Muscle of arm (tissue), 12 donors: Measurements from ENCODE around the gene PRIMA1. TPM values are rescaled to one million over a fixed set of nuclear protein-coding genes. Genes with fewer than 3 reads are reported as not detected.

Source experiments
- DNase-seq: peaks from one replicate; pipeline ENCODE4 v3.0.0-alpha.2; 2013
- polyA plus RNA-seq, 12 donors: library from polyadenylated mRNA; unstranded; fragments of 120-200 nt; gene quantifications; one replicate each; pipeline ENCODE4 v1.2.1, GENCODE V29; 2013; ENCODE audit not compliant: insufficient read length in 12 of 12

The PRIMA1 gene
- polyA plus RNA-seq, 12 donors = 2.0 to 7.5 (median 3.9) TPM; not detected in 1

DNA sequence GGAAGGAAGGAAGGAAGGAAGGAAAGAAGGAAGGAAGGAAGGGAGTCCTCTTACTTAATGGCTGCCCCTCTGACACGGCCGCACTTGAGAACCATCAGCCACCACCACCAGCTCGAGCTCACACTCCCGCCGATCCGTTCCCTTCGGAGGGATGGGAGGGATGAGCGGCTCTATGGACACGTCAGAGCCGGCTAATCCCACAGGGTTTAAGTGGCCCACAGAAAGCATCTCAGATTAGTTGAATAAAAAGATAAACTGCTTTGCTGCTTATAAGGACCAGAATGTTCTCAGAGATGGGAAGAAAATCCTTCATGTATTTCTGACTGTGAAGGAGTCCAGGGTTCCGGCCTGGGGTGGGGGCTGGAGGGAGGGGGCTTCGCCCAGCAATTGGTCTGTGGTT is 31.1 kb downstream of the PRIMA1 start:
- no peak for DNase-seq

- DNase-seq = no peak
Observed at GRCh38 chr14:93753647-93754046, 34.6 kb downstream of the PRIMA1 start.

DNA sequence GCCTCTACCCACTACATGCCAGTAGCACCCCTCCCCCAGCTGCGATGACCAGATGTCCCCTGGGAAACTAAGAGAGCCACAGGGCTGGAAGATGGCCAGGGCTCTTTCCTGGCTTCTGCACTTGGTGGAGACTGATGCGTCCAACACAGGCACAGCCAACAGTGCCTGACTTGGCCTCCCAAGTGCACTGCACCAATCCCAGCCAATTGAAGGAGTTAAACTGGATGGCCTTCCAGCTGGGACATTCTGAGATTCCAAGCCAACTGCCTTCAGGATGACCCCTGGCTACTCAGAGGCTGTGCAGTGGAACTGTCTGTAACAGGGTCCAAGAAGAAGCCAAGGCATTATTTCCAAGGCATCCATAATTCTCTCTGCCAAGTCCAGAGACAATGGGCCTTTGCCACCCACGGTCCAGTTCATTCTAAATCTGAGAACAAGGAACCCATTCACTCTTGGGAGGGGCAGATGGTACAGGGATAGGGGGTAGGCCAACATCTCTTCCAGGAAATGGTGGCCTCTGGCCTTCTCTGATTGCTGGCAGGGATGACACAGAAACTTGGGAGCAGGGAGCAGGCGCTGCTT is 35.2 kb downstream of the PRIMA1 start:
- DNase-seq = no peak

DNA sequence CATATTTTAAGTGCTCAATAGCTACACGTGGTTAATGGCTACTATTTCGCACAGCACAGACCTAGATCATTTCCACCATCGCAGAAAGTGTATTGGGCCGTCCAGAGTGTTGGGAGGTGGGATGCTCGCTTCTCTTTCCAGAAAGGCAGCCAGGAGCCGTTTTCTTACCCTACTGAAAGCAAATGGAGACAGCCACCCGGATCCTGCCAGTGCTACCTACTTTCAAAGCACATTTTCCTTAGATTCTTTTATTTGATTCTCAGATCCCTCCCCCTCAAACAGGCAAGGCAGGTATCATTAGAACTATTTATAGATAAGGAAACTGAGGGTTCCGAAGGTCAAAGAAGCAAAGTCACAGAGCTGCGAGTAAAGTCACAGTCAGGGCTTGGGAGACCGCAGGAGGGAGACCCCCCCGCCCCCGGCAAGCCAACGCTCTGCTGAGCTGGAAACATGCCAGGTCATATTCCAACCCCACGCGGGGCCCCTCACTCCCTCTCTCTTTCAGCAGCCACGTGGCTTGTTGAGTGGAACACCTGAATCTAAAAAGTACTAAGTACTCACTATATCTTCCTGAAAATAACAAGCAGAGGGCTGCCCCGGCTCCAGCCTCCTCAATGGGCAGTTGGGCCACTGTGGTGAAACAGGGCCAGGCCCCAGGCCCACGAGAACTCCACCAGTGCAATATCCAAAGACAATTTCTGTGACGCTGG is 36.2 kb downstream of the PRIMA1 start:
- DNase-seq = no peak

- DNase-seq = no peak
Observed at GRCh38 chr14:93749076-93749420, 39.2 kb downstream of the PRIMA1 start.

GRCh38 chr14:93748208-93749075 is 39.8 kb downstream of the PRIMA1 start:
- no peak for DNase-seq

GRCh38 chr14:93747560-93747959 is 40.7 kb downstream of the PRIMA1 start:
- no peak for DNase-seq

- DNase-seq = no peak
Observed at GRCh38 chr14:93747102-93747501, 41.2 kb downstream of the PRIMA1 start.

GRCh38 chr14:93745603-93746273 is 42.5 kb downstream of the PRIMA1 start:
- DNase-seq = no peak

GRCh38 chr14:93744876-93745275 is 43.4 kb downstream of the PRIMA1 start:
- no peak for DNase-seq

GRCh38 chr14:93744176-93744575 is 44.1 kb downstream of the PRIMA1 start:
- DNase-seq = no peak

DNA sequence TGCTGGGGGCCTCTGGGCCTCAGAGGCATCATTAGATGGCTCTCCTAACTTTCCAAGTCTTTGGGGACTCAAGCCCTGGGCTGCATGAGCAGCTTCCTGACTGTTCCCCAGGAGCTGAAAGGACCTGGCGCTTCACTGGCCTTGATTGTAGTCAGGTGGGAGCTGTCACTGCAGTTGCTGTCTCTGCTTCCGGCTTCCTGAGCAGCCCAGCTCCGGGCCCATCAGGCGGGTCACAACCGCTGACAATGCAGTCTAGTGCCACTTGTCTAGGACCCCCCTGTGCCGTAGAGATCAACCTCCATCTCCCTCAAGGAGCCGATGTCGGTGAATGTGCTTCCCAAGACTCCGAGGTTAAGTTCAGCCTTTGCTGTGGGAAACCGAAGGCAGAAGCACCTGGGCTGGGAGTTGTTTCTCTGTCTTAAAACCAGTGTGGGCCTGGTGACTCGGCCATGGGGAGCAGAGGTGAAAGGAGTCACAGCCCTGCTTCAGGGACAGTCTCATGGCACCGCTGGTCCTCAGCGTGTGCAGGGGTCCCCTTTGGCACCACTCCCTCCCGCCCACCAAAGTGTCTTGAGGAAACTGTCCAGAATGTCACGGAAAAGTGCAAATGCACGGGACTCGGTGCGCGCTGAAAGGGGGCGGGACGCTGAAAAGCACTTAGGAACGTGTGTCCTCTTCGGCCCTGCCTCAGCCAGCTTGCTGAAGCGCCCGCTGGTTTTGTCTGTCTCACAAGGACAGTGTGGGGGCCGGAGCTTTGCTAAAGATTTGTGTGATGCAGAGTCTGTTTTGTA is 44.8 kb downstream of the PRIMA1 start:
- no peak for DNase-seq

- DNase-seq = no peak
Observed at GRCh38 chr14:93742761-93743160, 45.5 kb downstream of the PRIMA1 start.

DNA sequence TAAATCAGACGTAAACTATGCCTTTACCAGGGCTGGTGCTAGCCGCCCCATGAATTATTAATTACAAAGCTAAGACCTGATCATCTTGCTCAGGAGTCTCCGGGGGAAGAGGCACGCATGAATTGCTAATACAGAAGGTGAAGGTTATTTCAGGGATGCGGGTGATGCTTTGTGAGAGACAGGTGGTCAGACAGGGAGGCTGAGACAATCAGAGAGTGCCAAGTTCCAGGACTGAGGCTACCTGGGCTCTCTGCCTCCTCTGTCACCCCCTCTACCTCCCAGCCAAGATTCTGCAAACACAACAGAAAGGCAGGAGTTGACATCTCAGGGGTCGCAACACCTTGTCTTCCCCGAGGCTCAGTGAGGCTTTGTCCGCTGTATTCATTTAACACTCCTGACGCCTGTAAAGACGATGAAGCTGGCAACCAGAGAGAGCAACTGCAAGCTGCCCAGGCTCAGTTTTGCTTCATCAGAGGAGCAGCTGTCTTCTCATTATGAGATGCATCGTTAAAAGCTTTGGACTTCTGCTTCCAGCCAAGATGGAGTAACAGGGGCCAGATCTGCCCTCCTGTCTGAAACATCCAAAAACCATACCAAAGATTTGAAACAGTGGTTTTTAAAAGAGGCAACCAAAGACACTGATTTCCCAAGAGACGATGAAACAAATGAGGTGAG is 46.6 kb downstream of the PRIMA1 start:
- no peak for DNase-seq

- no peak for DNase-seq
Observed at GRCh38 chr14:93737634-93738033, 50.7 kb downstream of the PRIMA1 start.

- DNase-seq = no peak
Observed at GRCh38 chr14:93736378-93737014, 51.8 kb downstream of the PRIMA1 start.

- no peak for DNase-seq
Observed at GRCh38 chr14:93735206-93735605, 53.1 kb downstream of the PRIMA1 start.

DNA sequence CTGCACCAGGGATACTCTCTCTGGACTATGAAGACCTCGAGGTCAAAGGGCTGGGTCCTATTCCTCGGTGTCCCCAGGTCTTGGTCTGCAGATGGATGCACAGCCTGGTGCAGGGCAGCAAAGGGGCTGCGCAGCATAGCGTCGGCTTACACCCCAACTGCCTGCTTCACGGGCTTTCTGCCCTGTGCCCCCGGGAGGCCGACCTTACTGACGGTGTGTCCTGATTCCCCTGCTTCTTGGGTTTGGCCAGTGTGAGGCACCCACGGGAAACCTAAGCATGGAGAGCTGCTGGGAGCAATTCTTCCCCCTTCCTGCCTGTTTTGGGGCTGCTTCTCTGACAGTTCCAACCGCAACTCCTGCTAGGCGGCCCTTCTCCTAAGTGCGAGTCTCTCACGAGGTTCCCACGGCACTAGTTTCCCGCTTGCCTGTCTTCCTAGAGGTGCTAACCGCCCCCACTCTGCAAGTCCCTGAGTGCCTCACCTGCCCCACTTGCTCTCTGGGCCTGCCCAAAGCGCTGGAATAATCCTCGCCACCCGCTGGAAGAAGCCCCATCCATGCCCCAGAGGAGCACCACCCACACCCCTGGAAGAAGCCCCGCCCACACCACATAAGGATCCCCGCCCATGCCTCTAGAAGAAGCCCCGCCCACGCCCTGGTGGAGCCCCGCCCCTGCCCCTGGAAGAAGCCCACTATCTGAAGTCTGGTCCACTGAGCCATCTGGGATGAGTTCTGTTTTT is 54.0 kb downstream of the PRIMA1 start:
- no peak for DNase-seq

GRCh38 chr14:93733631-93734030 is 54.7 kb downstream of the PRIMA1 start:
- DNase-seq = no peak

DNA sequence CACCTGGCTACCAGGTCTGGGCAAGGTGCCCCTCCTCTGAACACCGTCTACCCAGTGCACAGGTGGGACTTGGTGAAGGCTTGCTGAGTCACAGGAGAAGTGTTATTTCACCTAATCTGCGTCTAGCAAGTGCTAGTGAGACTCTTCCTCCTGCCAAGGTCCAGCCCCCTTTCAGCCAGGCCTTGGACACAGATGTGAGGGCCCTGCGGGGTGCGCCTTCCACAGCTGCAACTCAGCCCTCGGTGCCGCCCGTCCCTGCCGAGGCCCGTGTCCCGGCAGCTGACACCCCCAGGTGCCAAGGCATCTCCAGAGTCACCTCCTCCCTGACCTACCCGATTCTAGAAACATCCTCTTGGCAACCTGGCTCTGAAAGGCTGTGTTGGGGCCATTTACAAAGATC is 55.1 kb downstream of the PRIMA1 start:
- DNase-seq = no peak
